ENCODE results near the gene ELP1.

ELP1 gene

DNA sequence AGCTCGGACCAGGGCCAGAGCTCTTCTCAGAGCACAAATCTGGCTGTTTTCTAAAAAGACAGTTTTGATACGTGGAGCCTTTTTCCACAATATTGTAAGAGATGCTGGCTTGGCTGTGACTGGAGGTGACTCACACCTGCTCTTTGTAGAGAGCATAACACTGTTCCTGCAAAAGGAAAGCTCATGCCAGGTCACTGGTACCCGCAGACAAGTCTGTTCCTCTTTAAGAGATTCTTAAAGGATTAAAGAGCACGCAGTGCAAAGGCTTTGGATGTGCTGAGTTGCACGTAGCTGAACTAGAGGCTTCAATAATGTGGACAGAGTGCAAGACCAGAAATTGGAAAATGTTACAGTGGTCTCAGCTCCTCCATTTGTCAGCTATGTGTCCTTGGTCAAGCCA is 97.1 kb downstream of the ELP1 start:
- H3K36me3 Mint-ChIP-seq: no peaks in the 10 kb centered on the region
- H3K4me3 Mint-ChIP-seq: no peak overlapping the region
- no peak overlapping the region for H3K27ac Mint-ChIP-seq
- H3K9me3 Mint-ChIP-seq: no peaks in the 10 kb centered on the region
- ATAC-seq (no peak), DNase-seq (ENCODE audit: low spot score in 2 of 2) (no peak)
- peaks cover 8% of the 10 kb centered on the region for H3K4me1 Mint-ChIP-seq

- no peak for DNase-seq (ENCODE audit: low spot score in 2 of 2)
- Mint-ChIP-seq H3K27ac (no peak overlapping the region), H3K4me1 (peaks cover 8% of the 10 kb centered on the region), H3K36me3 (no peaks in the 10 kb centered on the region), H3K9me3 (no peaks in the 10 kb centered on the region), H3K4me3 (no peak overlapping the region)
- no peak for ATAC-seq
These were observed 97.6 kb downstream of the ELP1 start for GRCh38 chr9:108836319-108836718.

DNA sequence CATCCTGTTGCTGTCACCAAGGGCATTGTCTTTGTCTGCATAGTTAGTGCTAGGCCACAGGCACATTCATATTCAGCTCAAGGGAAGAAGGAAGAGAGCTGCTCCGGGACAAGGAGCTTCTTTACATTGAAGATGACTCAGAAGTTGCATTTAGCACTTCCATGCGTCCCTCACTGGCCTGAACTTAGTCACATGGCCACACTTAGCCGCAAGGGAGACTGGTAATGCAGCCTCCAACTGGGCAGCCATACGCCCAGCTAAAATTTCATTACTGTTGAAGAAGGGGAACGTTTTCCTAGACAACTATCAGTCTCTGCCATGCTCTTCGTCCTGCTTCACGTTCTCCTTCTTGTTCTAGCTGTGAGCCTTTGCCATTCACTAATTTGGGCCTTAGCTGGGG is 98.1 kb downstream of the ELP1 start:
- no peak for DNase-seq (ENCODE audit: low spot score in 2 of 2)
- Mint-ChIP-seq H3K27ac (no peak overlapping the region), H3K4me1 (peaks cover 8% of the 10 kb centered on the region), H3K36me3 (no peaks in the 10 kb centered on the region), H3K4me3 (no peak overlapping the region), H3K9me3 (no peaks in the 10 kb centered on the region)
- ATAC-seq: no peak

GRCh38 chr9:108834959-108835665 is 98.8 kb downstream of the ELP1 start:
- H3K9me3 Mint-ChIP-seq: no peaks in the 10 kb centered on the region
- ATAC-seq (no peak), DNase-seq (ENCODE audit: low spot score in 2 of 2) (no peak)
- no peak overlapping the region for H3K4me3 Mint-ChIP-seq
- H3K27ac Mint-ChIP-seq: no peak overlapping the region
- no peaks in the 10 kb centered on the region for H3K36me3 Mint-ChIP-seq
- peaks cover 8% of the 10 kb centered on the region for H3K4me1 Mint-ChIP-seq

DNA sequence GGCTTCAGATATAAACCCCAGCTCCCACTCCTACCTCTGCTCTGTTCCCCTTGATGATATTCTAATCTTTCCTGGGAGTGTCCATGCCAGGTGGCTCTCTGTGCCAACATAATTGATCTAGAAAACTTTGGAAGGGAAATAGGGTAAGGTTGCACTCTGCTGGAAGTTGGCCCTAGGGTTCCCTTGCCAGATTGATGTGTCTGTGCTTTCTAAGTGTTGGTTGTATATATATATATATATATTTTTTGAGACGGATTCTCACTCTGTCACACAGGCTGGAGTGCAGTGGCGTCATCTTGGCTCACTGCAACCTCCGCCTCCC is 101.8 kb downstream of the ELP1 start:
- Mint-ChIP-seq H3K36me3 (no peaks in the 10 kb centered on the region), H3K9me3 (no peaks in the 10 kb centered on the region), H3K27ac (no peak overlapping the region), H3K4me3 (no peak overlapping the region), H3K4me1 (peaks cover 8% of the 10 kb centered on the region)
- DNase-seq (ENCODE audit: low spot score in 2 of 2) (no peak), ATAC-seq (no peak)

- H3K36me3 Mint-ChIP-seq: no peaks in the 10 kb centered on the region
- DNase-seq (ENCODE audit: low spot score in 2 of 2) (no peak), ATAC-seq (no peak)
These were observed 102.3 kb downstream of the ELP1 start for GRCh38 chr9:108831496-108832178.

GRCh38 chr9:108830272-108830671 is 103.7 kb downstream of the ELP1 start:
- Mint-ChIP-seq H3K9me3 (no peaks in the 10 kb centered on the region), H3K4me3 (no peak overlapping the region), H3K36me3 (no peaks in the 10 kb centered on the region), H3K27ac (no peak overlapping the region), H3K4me1 (peaks cover 6% of the 10 kb centered on the region)
- DNase-seq (ENCODE audit: low spot score in 2 of 2): no peak
- no peak for ATAC-seq

More at GRCh38 chr9:108831496-108832178, 102.3 kb downstream of the ELP1 start:
- Mint-ChIP-seq H3K9me3 (no peaks in the 10 kb centered on the region), H3K27ac (no peak overlapping the region), H3K4me1 (peaks cover 8% of the 10 kb centered on the region), H3K4me3 (no peak overlapping the region)

- Mint-ChIP-seq H3K36me3 (no peaks in the 10 kb centered on the region), H3K4me1 (no peaks in the 10 kb centered on the region), H3K4me3 (no peak overlapping the region), H3K9me3 (peaks cover 12% of the 10 kb centered on the region), H3K27ac (no peak overlapping the region)
- ATAC-seq (no peak), DNase-seq (ENCODE audit: low spot score in 2 of 2) (no peak)
These were observed 110.1 kb downstream of the ELP1 start for GRCh38 chr9:108823829-108824228.
